ENCODE data around the gene CHRM1. TPM values are rescaled to one million over a fixed set of nuclear protein-coding genes. Genes with fewer than 3 reads are reported as not detected.

The CHRM1 gene
- total RNA-seq, 2 experiments from 2014 or later = not detected

- Histone ChIP-seq H3K27ac (ENCODE audit: low read depth, low read length, poor library complexity, severe bottlenecking) (no peak overlapping the region), H3K36me3 (ENCODE audit: insufficient read depth, low read length) (peaks cover 62% of the 10 kb centered on the region), H4K20me1 (ENCODE audit: insufficient read depth, low read length) (no peaks in the 10 kb centered on the region), H3K9me3 (ENCODE audit: low read length) (no peaks in the 10 kb centered on the region), H2AFZ (ENCODE audit: low read length) (no peak overlapping the region), H3K4me3 (ENCODE audit: low read depth, low read length, poor library complexity, severe bottlenecking) (no peak overlapping the region), H3K4me1 (ENCODE audit: insufficient read depth, low read length, poor library complexity, severe bottlenecking) (no peaks in the 10 kb centered on the region), H3K9me2 (ENCODE audit: insufficient read depth, low read length) (no peaks in the 10 kb centered on the region), H3K79me2 (ENCODE audit: insufficient read depth, low read depth, low read length) (peaks cover 8% of the 10 kb centered on the region; the same call in 1 of the 2 replicates), H3K4me2 (ENCODE audit: low read length) (no peak overlapping the region)
- DNase-seq (ENCODE audit: low spot score) = no peak
- intact Hi-C loops (cut with micrococcal nuclease; ENCODE audit: unreplicated experiment) = no loop called here
- no TSS peak for BruUV-seq (replicated peaks)
- TF ChIP-seq EZH2phosphoT487 (IDR thresholded peaks at IDR 0.05; ENCODE audit: borderline replicate concordance, low read depth, low read length) = no peak
- TF ChIP-seq, protein P1, sequence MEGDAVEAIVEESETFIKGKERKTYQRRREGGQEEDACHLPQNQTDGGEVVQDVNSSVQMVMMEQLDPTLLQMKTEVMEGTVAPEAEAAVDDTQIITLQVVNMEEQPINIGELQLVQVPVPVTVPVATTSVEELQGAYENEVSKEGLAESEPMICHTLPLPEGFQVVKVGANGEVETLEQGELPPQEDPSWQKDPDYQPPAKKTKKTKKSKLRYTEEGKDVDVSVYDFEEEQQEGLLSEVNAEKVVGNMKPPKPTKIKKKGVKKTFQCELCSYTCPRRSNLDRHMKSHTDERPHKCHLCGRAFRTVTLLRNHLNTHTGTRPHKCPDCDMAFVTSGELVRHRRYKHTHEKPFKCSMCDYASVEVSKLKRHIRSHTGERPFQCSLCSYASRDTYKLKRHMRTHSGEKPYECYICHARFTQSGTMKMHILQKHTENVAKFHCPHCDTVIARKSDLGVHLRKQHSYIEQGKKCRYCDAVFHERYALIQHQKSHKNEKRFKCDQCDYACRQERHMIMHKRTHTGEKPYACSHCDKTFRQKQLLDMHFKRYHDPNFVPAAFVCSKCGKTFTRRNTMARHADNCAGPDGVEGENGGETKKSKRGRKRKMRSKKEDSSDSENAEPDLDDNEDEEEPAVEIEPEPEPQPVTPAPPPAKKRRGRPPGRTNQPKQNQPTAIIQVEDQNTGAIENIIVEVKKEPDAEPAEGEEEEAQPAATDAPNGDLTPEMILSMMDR (conservative IDR thresholded peaks at IDR 0.05; ENCODE audit: low read length) = no peak
- ChIA-PET CTCF (ENCODE audit: unreplicated experiment) (no interaction called here), POLR2A (no interaction called here)
Measured at GRCh38 chr11:62889126-62889483, 32.1 kb downstream of the CHRM1 start.

DNA sequence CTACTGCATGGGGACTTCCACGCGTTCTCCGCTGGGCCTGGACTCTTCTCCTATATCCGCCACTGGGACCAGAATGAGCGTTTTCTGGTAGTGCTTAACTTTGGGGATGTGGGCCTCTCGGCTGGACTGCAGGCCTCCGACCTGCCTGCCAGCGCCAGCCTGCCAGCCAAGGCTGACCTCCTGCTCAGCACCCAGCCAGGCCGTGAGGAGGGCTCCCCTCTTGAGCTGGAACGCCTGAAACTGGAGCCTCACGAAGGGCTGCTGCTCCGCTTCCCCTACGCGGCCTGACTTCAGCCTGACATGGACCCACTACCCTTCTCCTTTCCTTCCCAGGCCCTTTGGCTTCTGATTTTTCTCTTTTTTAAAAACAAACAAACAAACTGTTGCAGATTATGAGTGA is 32.8 kb downstream of the CHRM1 start:
- Histone ChIP-seq H3K9me2 (ENCODE audit: insufficient read depth, low read length) (no peaks in the 10 kb centered on the region), H3K4me2 (ENCODE audit: low read length) (no peak overlapping the region), H3K4me1 (ENCODE audit: insufficient read depth, low read length, poor library complexity, severe bottlenecking) (no peaks in the 10 kb centered on the region), H3K36me3 (ENCODE audit: insufficient read depth, low read length) (peaks cover 69% of the 10 kb centered on the region), H3K9me3 (ENCODE audit: low read length) (no peaks in the 10 kb centered on the region), H2AFZ (ENCODE audit: low read length) (no peak overlapping the region), H3K4me3 (ENCODE audit: low read depth, low read length, poor library complexity, severe bottlenecking) (no peak overlapping the region), H3K27ac (ENCODE audit: low read depth, low read length, poor library complexity, severe bottlenecking) (no peak overlapping the region), H4K20me1 (ENCODE audit: insufficient read depth, low read length) (no peaks in the 10 kb centered on the region), H3K79me2 (ENCODE audit: insufficient read depth, low read depth, low read length) (peaks cover 13% of the 10 kb centered on the region; the same call in 1 of the 2 replicates)
- intact Hi-C loops (cut with micrococcal nuclease; ENCODE audit: unreplicated experiment) = no loop called here
- ChIA-PET POLR2A (no interaction called here), CTCF (ENCODE audit: unreplicated experiment) (no interaction called here)
- no peak for TF ChIP-seq EZH2phosphoT487 (IDR thresholded peaks at IDR 0.05; ENCODE audit: borderline replicate concordance, low read depth, low read length)
- TF ChIP-seq, protein P1 (conservative IDR thresholded peaks at IDR 0.05; ENCODE audit: low read length) = no peak
- DNase-seq (ENCODE audit: low spot score) = no peak
- TSS peak; percentile 50 for BruUV-seq (replicated peaks)

- Histone ChIP-seq H4K20me1 (ENCODE audit: insufficient read depth, low read length) (0 out of 2 replicates have a peak, but pooled peaks cover under 1% of the 10 kb centered on the region), H3K4me3 (ENCODE audit: low read depth, low read length, poor library complexity, severe bottlenecking) (no peak overlapping the region), H3K36me3 (ENCODE audit: insufficient read depth, low read length) (peaks cover 96% of the 10 kb centered on the region), H2AFZ (ENCODE audit: low read length) (no peak overlapping the region), H3K4me2 (ENCODE audit: low read length) (no peak overlapping the region), H3K79me2 (ENCODE audit: insufficient read depth, low read depth, low read length) (peaks cover 33% of the 10 kb centered on the region), H3K4me1 (ENCODE audit: insufficient read depth, low read length, poor library complexity, severe bottlenecking) (peaks cover 17% of the 10 kb centered on the region), H3K9me2 (ENCODE audit: insufficient read depth, low read length) (no peaks in the 10 kb centered on the region), H3K27ac (ENCODE audit: low read depth, low read length, poor library complexity, severe bottlenecking) (no peak overlapping the region), H3K9me3 (ENCODE audit: low read length) (no peaks in the 10 kb centered on the region)
- no TSS peak for BruUV-seq (replicated peaks)
- ChIA-PET POLR2A (interaction anchor here (0.6 to 4.8 kb wide), 2 partner anchors 29 to 737 kb away, joined by 3 to 42 read pairs; no protein-coding TSS in a partner anchor), CTCF (ENCODE audit: unreplicated experiment) (no interaction called here)
- TF ChIP-seq EZH2phosphoT487 (IDR thresholded peaks at IDR 0.05; ENCODE audit: borderline replicate concordance, low read depth, low read length) = no peak
- TF ChIP-seq, protein P1 (conservative IDR thresholded peaks at IDR 0.05; ENCODE audit: low read length) = no peak
- DNase-seq (ENCODE audit: low spot score) = no peak
- intact Hi-C loops (cut with micrococcal nuclease; ENCODE audit: unreplicated experiment) = no loop called here
Measured at GRCh38 chr11:62885137-62885750, 35.9 kb downstream of the CHRM1 start.
